Measurements from ENCODE around the gene KIAA1217. TPM values are rescaled to one million over a fixed set of nuclear protein-coding genes. Genes with fewer than 3 reads are reported as not detected.

The KIAA1217 gene
- total and polyA plus RNA-seq, 2 experiments from 2014 or later = 13.3 to 23.1 TPM

DNA sequence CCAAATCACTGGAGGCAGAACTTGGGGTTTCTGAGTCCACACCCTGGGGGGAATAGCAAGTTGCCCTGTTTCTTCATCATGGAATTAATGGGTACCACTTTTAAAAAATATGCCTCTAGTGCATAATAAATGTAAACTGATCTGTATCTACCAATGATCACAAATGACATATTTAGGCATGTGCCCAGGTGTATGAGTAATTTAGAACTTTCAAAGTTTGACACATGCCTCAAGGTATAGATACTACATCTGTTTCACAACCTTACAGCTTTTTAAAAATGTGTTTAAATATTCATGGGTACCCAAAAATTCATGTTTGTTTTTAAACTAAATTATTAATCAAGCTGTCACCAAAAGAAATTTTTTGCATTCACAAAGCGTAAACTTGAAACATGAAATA is 226.0 kb downstream of the KIAA1217 start:
- Histone ChIP-seq H3K27ac (no peak overlapping the region), H3K4me1 (ENCODE audit: low read depth) (no peaks in the 10 kb centered on the region), H3K9me3 (ENCODE audit: low read depth) (no peaks in the 10 kb centered on the region), H3K27me3 (no peaks in the 10 kb centered on the region), H3K36me3 (peaks cover 6% of the 10 kb centered on the region), H3K4me3 (no peak overlapping the region)
- TF ChIP-seq, protein P1, sequence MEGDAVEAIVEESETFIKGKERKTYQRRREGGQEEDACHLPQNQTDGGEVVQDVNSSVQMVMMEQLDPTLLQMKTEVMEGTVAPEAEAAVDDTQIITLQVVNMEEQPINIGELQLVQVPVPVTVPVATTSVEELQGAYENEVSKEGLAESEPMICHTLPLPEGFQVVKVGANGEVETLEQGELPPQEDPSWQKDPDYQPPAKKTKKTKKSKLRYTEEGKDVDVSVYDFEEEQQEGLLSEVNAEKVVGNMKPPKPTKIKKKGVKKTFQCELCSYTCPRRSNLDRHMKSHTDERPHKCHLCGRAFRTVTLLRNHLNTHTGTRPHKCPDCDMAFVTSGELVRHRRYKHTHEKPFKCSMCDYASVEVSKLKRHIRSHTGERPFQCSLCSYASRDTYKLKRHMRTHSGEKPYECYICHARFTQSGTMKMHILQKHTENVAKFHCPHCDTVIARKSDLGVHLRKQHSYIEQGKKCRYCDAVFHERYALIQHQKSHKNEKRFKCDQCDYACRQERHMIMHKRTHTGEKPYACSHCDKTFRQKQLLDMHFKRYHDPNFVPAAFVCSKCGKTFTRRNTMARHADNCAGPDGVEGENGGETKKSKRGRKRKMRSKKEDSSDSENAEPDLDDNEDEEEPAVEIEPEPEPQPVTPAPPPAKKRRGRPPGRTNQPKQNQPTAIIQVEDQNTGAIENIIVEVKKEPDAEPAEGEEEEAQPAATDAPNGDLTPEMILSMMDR (IDR thresholded peaks at IDR 0.05; ENCODE audit: low read depth, low read length) = no peak
- no peak for DNase-seq (ENCODE audit: low read depth in 1 of 2, low spot score in 1 of 2)

DNA sequence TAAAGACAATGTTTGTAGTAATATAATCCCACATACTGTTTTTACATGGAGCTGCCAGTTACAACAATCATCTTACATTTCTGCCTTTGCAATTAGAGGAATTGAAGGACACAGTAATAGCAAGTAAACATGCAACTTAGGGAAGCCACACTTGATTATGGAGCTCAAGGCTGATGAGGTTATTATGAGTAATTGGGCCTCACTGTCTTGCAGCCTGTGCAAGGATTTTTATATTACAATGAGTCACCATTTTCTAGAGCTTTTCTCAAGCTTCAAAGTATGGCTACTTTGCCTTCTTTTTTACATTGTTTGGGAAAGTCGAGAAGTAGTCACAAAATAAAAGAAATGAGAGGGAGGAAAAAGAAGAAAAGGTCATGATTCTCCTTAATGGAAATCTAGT is 226.4 kb downstream of the KIAA1217 start:
- TF ChIP-seq, protein P1 (IDR thresholded peaks at IDR 0.05; ENCODE audit: low read depth, low read length) = no peak
- Histone ChIP-seq H3K4me1 (ENCODE audit: low read depth) (no peaks in the 10 kb centered on the region), H3K36me3 (peaks cover 6% of the 10 kb centered on the region), H3K27me3 (no peaks in the 10 kb centered on the region), H3K27ac (no peak overlapping the region), H3K4me3 (no peak overlapping the region), H3K9me3 (ENCODE audit: low read depth) (no peaks in the 10 kb centered on the region)
- no peak for DNase-seq (ENCODE audit: low read depth in 1 of 2, low spot score in 1 of 2)

DNA sequence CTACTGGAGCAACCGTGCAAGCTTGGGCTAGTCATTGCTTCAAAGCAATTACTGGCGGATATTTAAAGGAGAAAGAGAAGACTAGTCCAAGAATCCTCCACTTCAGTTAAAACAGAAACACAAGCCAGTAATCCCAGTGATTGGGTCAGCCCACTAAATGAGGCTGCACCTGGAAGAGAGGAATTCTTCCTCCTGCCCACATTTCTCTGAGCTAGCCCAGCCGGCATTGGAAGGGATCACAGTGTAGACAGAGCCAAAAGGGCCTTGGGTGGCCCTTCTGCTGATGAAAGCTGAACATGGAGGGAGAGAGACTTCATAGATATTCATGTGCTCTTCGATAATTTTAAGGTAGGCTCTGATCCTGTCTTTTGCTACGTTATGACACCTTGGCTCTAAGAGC is 228.4 kb downstream of the KIAA1217 start:
- H3K27ac ChIP-seq = no peak overlapping the region
- TF ChIP-seq, protein P1 (IDR thresholded peaks at IDR 0.05; ENCODE audit: low read depth, low read length) = no peak

DNA sequence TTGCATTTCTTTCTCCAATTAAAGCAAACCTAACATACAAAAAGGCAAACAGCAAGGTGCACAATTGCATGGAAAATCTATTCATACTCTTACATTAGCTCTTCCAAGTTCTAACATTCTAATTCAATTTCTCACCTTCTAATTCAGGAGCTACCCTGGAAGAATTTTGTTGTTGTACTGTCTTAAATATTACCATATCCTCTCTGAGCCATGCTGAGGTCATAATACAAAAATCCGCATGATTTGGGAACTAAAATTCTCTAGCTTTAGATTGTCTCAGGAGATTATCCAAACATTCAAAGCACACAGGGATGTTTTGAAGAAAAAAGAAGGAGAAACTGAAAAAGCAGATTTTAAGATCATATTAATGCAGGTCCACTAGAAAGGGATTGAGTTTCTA is 229.9 kb downstream of the KIAA1217 start:
- Histone ChIP-seq H3K4me3 (no peak overlapping the region), H3K27me3 (no peaks in the 10 kb centered on the region), H3K4me1 (ENCODE audit: low read depth) (no peaks in the 10 kb centered on the region), H3K27ac (no peak overlapping the region), H3K36me3 (peaks cover 3% of the 10 kb centered on the region), H3K9me3 (ENCODE audit: low read depth) (no peaks in the 10 kb centered on the region)
- no peak for DNase-seq (ENCODE audit: low read depth in 1 of 2, low spot score in 1 of 2)
- TF ChIP-seq, protein P1 (IDR thresholded peaks at IDR 0.05; ENCODE audit: low read depth, low read length) = no peak

More for the DNA sequence above, 228.4 kb downstream of the KIAA1217 start:
- no peaks in the 10 kb centered on the region for H3K4me1 ChIP-seq (ENCODE audit: low read depth)
- H3K27me3 ChIP-seq = no peaks in the 10 kb centered on the region
- no peak for DNase-seq (ENCODE audit: low read depth in 1 of 2, low spot score in 1 of 2)
- no peak overlapping the region for H3K4me3 ChIP-seq
- H3K36me3 ChIP-seq = peaks cover 6% of the 10 kb centered on the region
- no peaks in the 10 kb centered on the region for H3K9me3 ChIP-seq (ENCODE audit: low read depth)

DNA sequence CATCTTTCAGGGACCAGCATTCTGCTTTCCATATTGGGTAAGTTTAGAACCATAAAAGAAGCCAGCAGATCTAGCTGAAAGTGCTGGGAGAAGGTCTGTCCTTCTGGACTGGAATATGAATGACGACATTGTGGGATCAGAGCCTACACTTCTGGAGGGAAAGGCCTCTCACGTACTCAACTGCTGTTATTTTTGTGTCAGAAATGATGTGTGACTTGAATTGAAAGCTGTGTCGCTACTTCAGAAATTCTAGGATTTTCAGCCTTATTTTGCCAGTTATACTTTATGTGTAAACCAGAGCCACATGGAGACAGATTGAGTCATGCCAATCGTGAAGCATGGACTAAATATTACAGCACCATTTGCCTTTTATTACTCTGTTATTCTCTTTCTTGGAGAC is 231.0 kb downstream of the KIAA1217 start:
- no peak overlapping the region for H3K27ac ChIP-seq
- no peaks in the 10 kb centered on the region for H3K4me1 ChIP-seq (ENCODE audit: low read depth)
- TF ChIP-seq, protein P1 (IDR thresholded peaks at IDR 0.05; ENCODE audit: low read depth, low read length) = no peak
- H3K27me3 ChIP-seq = no peaks in the 10 kb centered on the region
- no peaks in the 10 kb centered on the region for H3K36me3 ChIP-seq
- H3K9me3 ChIP-seq (ENCODE audit: low read depth) = no peaks in the 10 kb centered on the region
- no peak for DNase-seq (ENCODE audit: low read depth in 1 of 2, low spot score in 1 of 2)
- H3K4me3 ChIP-seq = no peak overlapping the region

All from cardiac muscle cell (in vitro differentiated cells and primary cell).